Measurements from ENCODE around the gene DNAH2.
A peak's percentile ranks its signal among the peaks of the same experiment; 100 is the strongest.

Gene DNAH2

GRCh38 chr17:7727886-7728285 lies 10.3 kb downstream of the DNAH2 start:
- no peaks in the 10 kb centered on the region for H3K36me3 ChIP-seq (ENCODE audit: control insufficient read depth in 4 of 4, insufficient read depth in 4 of 4, low read length in 3 of 4)
- H3K4me3 ChIP-seq (ENCODE audit: control insufficient read depth in 1 of 7, extremely low read depth in 1 of 7, insufficient read depth in 4 of 7, low read depth in 2 of 7, low read length in 6 of 7) = no peak overlapping the region
- H3K27me3 ChIP-seq (replicated peaks in 2 of 5; ENCODE audit: control insufficient read depth in 4 of 5, insufficient read depth in 5 of 5, low read length in 4 of 5) = peaks cover 0 to 2% (median 0%) of the 10 kb centered on the region in 5 experiments
- 100% methylated on average over 3 of the region's 3 CpGs for WGBS (ENCODE audit: insufficient coverage)
- H3K4me1 ChIP-seq (ENCODE audit: control extremely low read depth in 1 of 4, control insufficient read depth in 4 of 4, insufficient read depth in 4 of 4, low read length in 3 of 4) = peaks cover 0 to 10% (median 4%) of the 10 kb centered on the region in 4 experiments
- ChIA-PET POLR2A (no interaction called here), CTCF (interaction anchor here (0.7 to 1.2 kb wide), 2 partner anchors 10 to 16 kb away, joined by 3 read pairs; partner anchors contain the start of gene DNAH2)
- H3K27ac ChIP-seq (ENCODE audit: insufficient read depth in 1 of 2, low read depth in 1 of 2, low read length in 2 of 2, poor library complexity in 1 of 2, severe bottlenecking in 2 of 2) = no peak overlapping the region
- no peaks in the 10 kb centered on the region for H3K9me3 ChIP-seq (ENCODE audit: control extremely low read depth in 1 of 5, control insufficient read depth in 4 of 5, insufficient read depth in 2 of 5, low read depth in 1 of 5, low read length in 4 of 5)
- no peak for DNase-seq

- Histone ChIP-seq H3K9me3 (ENCODE audit: control extremely low read depth in 1 of 5, control insufficient read depth in 4 of 5, insufficient read depth in 2 of 5, low read depth in 1 of 5, low read length in 4 of 5) (no peaks in the 10 kb centered on the region), H3K27ac (ENCODE audit: insufficient read depth in 1 of 2, low read depth in 1 of 2, low read length in 2 of 2, poor library complexity in 1 of 2, severe bottlenecking in 2 of 2) (no peak overlapping the region), H3K4me3 (ENCODE audit: control insufficient read depth in 1 of 7, extremely low read depth in 1 of 7, insufficient read depth in 4 of 7, low read depth in 2 of 7, low read length in 6 of 7) (no peak overlapping the region), H3K36me3 (ENCODE audit: control insufficient read depth in 4 of 4, insufficient read depth in 4 of 4, low read length in 3 of 4) (no peaks in the 10 kb centered on the region), H3K4me1 (ENCODE audit: control extremely low read depth in 1 of 4, control insufficient read depth in 4 of 4, insufficient read depth in 4 of 4, low read length in 3 of 4) (peaks cover 0 to 10% (median 4%) of the 10 kb centered on the region in 4 experiments), H3K27me3 (replicated peaks in 2 of 5; ENCODE audit: control insufficient read depth in 4 of 5, insufficient read depth in 5 of 5, low read length in 4 of 5) (no peaks in the 10 kb centered on the region)
- WGBS (ENCODE audit: insufficient coverage) = no CpG with 5 or more reads among the region's 1 CpG
- CTCF ChIA-PET = interaction anchor here (1.0 to 1.9 kb wide), 4 partner anchors 10 to 169 kb away, joined by 3 to 8 read pairs (median 4); no protein-coding TSS in a partner anchor
- POLR2A ChIA-PET = interaction anchor here (0.6 kb wide), 1 partner anchor 10 kb away, joined by 4 read pairs; no protein-coding TSS in a partner anchor
- peak; percentile 25 to 77 (median 70) for DNase-seq
Observed at GRCh38 chr17:7729816-7730215, 12.3 kb downstream of the DNAH2 start.

GRCh38 chr17:7732981-7733539 lies 15.5 kb downstream of the DNAH2 start:
- no peak overlapping the region for H3K27ac ChIP-seq (ENCODE audit: insufficient read depth in 1 of 2, low read depth in 1 of 2, low read length in 2 of 2, poor library complexity in 1 of 2, severe bottlenecking in 2 of 2)
- no peak for DNase-seq

GRCh38 chr17:7737601-7738000 lies 20.1 kb downstream of the DNAH2 start:
- WGBS (ENCODE audit: insufficient coverage) = 94% methylated on average over 4 of the region's 5 CpGs
- Histone ChIP-seq H3K27me3 (replicated peaks in 2 of 5; ENCODE audit: control insufficient read depth in 4 of 5, insufficient read depth in 5 of 5, low read length in 4 of 5) (peaks cover 0 to 7% (median 0%) of the 10 kb centered on the region in 5 experiments), H3K4me1 (ENCODE audit: control extremely low read depth in 1 of 4, control insufficient read depth in 4 of 4, insufficient read depth in 4 of 4, low read length in 3 of 4) (peaks cover 0 to 4% (median under 1%) of the 10 kb centered on the region in 4 experiments), H3K36me3 (ENCODE audit: control insufficient read depth in 4 of 4, insufficient read depth in 4 of 4, low read length in 3 of 4) (no peaks in the 10 kb centered on the region), H3K4me3 (ENCODE audit: control insufficient read depth in 1 of 7, extremely low read depth in 1 of 7, insufficient read depth in 4 of 7, low read depth in 2 of 7, low read length in 6 of 7) (no peak overlapping the region), H3K9me3 (ENCODE audit: control extremely low read depth in 1 of 5, control insufficient read depth in 4 of 5, insufficient read depth in 2 of 5, low read depth in 1 of 5, low read length in 4 of 5) (no peaks in the 10 kb centered on the region), H3K27ac (ENCODE audit: insufficient read depth in 1 of 2, low read depth in 1 of 2, low read length in 2 of 2, poor library complexity in 1 of 2, severe bottlenecking in 2 of 2) (no peak overlapping the region)
- DNase-seq = no peak
- ChIA-PET POLR2A (no interaction called here), CTCF (interaction anchor here (1.5 kb wide), 1 partner anchor 26 kb away, joined by 4 read pairs; no protein-coding TSS in a partner anchor)

More at GRCh38 chr17:7732981-7733539, 15.5 kb downstream of the DNAH2 start:
- Histone ChIP-seq H3K4me3 (ENCODE audit: control insufficient read depth in 1 of 7, extremely low read depth in 1 of 7, insufficient read depth in 4 of 7, low read depth in 2 of 7, low read length in 6 of 7) (no peak overlapping the region), H3K36me3 (ENCODE audit: control insufficient read depth in 4 of 4, insufficient read depth in 4 of 4, low read length in 3 of 4) (no peaks in the 10 kb centered on the region), H3K27me3 (replicated peaks in 2 of 5; ENCODE audit: control insufficient read depth in 4 of 5, insufficient read depth in 5 of 5, low read length in 4 of 5) (peaks cover 0 to 6% (median 0%) of the 10 kb centered on the region in 5 experiments), H3K4me1 (ENCODE audit: control extremely low read depth in 1 of 4, control insufficient read depth in 4 of 4, insufficient read depth in 4 of 4, low read length in 3 of 4) (peaks cover 0 to 10% (median 4%) of the 10 kb centered on the region in 4 experiments), H3K9me3 (ENCODE audit: control extremely low read depth in 1 of 5, control insufficient read depth in 4 of 5, insufficient read depth in 2 of 5, low read depth in 1 of 5, low read length in 4 of 5) (no peaks in the 10 kb centered on the region)
- ChIA-PET CTCF (no interaction called here), POLR2A (no interaction called here)
- WGBS (ENCODE audit: insufficient coverage) = over 99% methylated on average over 9 of the region's 14 CpGs

- POLR2A ChIA-PET = interaction anchor here (0.7 kb wide), 1 partner anchor 10 kb away, joined by 4 read pairs; no protein-coding TSS in a partner anchor
- peaks cover 0 to 11% (median under 1%) of the 10 kb centered on the region in 4 experiments for H3K4me1 ChIP-seq (ENCODE audit: control extremely low read depth in 1 of 4, control insufficient read depth in 4 of 4, insufficient read depth in 4 of 4, low read length in 3 of 4)
- H3K27me3 ChIP-seq (replicated peaks in 2 of 5; ENCODE audit: control insufficient read depth in 4 of 5, insufficient read depth in 5 of 5, low read length in 4 of 5) = peaks cover 0 to 7% (median 0%) of the 10 kb centered on the region in 5 experiments
- 57% methylated on average over 13 of the region's 14 CpGs for WGBS (ENCODE audit: insufficient coverage)
- no peaks in the 10 kb centered on the region for H3K36me3 ChIP-seq (ENCODE audit: control insufficient read depth in 4 of 4, insufficient read depth in 4 of 4, low read length in 3 of 4)
- H3K4me3 ChIP-seq (ENCODE audit: control insufficient read depth in 1 of 7, extremely low read depth in 1 of 7, insufficient read depth in 4 of 7, low read depth in 2 of 7, low read length in 6 of 7) = no peak overlapping the region
- H3K9me3 ChIP-seq (ENCODE audit: control extremely low read depth in 1 of 5, control insufficient read depth in 4 of 5, insufficient read depth in 2 of 5, low read depth in 1 of 5, low read length in 4 of 5) = no peaks in the 10 kb centered on the region
- H3K27ac ChIP-seq (ENCODE audit: insufficient read depth in 1 of 2, low read depth in 1 of 2, low read length in 2 of 2, poor library complexity in 1 of 2, severe bottlenecking in 2 of 2) = no peak overlapping the region
- CTCF ChIA-PET = interaction anchor here (1.2 kb wide), 1 partner anchor 10 kb away, joined by 3 read pairs; no protein-coding TSS in a partner anchor
- DNase-seq = no peak
Observed at GRCh38 chr17:7739746-7740145, 22.2 kb downstream of the DNAH2 start.

GRCh38 chr17:7740481-7741001 lies 23.0 kb downstream of the DNAH2 start:
- POLR2A ChIA-PET = no interaction called here
- peaks cover 0 to 11% (median under 1%) of the 10 kb centered on the region in 4 experiments for H3K4me1 ChIP-seq (ENCODE audit: control extremely low read depth in 1 of 4, control insufficient read depth in 4 of 4, insufficient read depth in 4 of 4, low read length in 3 of 4)
- CTCF ChIA-PET = no interaction called here
- H3K36me3 ChIP-seq (ENCODE audit: control insufficient read depth in 4 of 4, insufficient read depth in 4 of 4, low read length in 3 of 4) = no peaks in the 10 kb centered on the region
- WGBS (ENCODE audit: insufficient coverage) = 77% methylated on average over 37 of the region's 42 CpGs
- DNase-seq = peak in 1 of 3 donors; percentile 23
- H3K27me3 ChIP-seq (replicated peaks in 2 of 5; ENCODE audit: control insufficient read depth in 4 of 5, insufficient read depth in 5 of 5, low read length in 4 of 5) = peaks cover 0 to 7% (median 0%) of the 10 kb centered on the region in 5 experiments
- H3K4me3 ChIP-seq (ENCODE audit: control insufficient read depth in 1 of 7, extremely low read depth in 1 of 7, insufficient read depth in 4 of 7, low read depth in 2 of 7, low read length in 6 of 7) = peak overlapping the region in 1 of 7 experiments; percentile 7
- H3K27ac ChIP-seq (ENCODE audit: insufficient read depth in 1 of 2, low read depth in 1 of 2, low read length in 2 of 2, poor library complexity in 1 of 2, severe bottlenecking in 2 of 2) = no peak overlapping the region
- H3K9me3 ChIP-seq (ENCODE audit: control extremely low read depth in 1 of 5, control insufficient read depth in 4 of 5, insufficient read depth in 2 of 5, low read depth in 1 of 5, low read length in 4 of 5) = no peaks in the 10 kb centered on the region

GRCh38 chr17:7742729-7743128 lies 25.2 kb downstream of the DNAH2 start:
- Histone ChIP-seq H3K4me1 (ENCODE audit: control extremely low read depth in 1 of 4, control insufficient read depth in 4 of 4, insufficient read depth in 4 of 4, low read length in 3 of 4) (peaks cover 0 to 13% (median 2%) of the 10 kb centered on the region in 4 experiments), H3K4me3 (ENCODE audit: control insufficient read depth in 1 of 7, extremely low read depth in 1 of 7, insufficient read depth in 4 of 7, low read depth in 2 of 7, low read length in 6 of 7) (no peak overlapping the region), H3K27me3 (replicated peaks in 2 of 5; ENCODE audit: control insufficient read depth in 4 of 5, insufficient read depth in 5 of 5, low read length in 4 of 5) (peaks cover 0 to 3% (median 0%) of the 10 kb centered on the region in 5 experiments), H3K36me3 (ENCODE audit: control insufficient read depth in 4 of 4, insufficient read depth in 4 of 4, low read length in 3 of 4) (no peaks in the 10 kb centered on the region), H3K9me3 (ENCODE audit: control extremely low read depth in 1 of 5, control insufficient read depth in 4 of 5, insufficient read depth in 2 of 5, low read depth in 1 of 5, low read length in 4 of 5) (no peaks in the 10 kb centered on the region), H3K27ac (ENCODE audit: insufficient read depth in 1 of 2, low read depth in 1 of 2, low read length in 2 of 2, poor library complexity in 1 of 2, severe bottlenecking in 2 of 2) (no peak overlapping the region)
- ChIA-PET POLR2A (no interaction called here), CTCF (interaction anchor here (0.8 to 3.6 kb wide), 29 partner anchors 8 to 314 kb away, joined by 3 to 29 read pairs (median 5); partner anchors contain the start of genes CYB5D1, KDM6B and NAA38)
- 94% methylated on average over 7 of the region's 10 CpGs for WGBS (ENCODE audit: insufficient coverage)
- DNase-seq = no peak
